H1 (cell line): ENCODE data around the gene PTTG1IP. TPM values are rescaled to one million over a fixed set of nuclear protein-coding genes. Genes with fewer than 3 reads are reported as not detected.

Experiments used
- CTCF ChIA-PET: fragments of 300-600 bp; sonication (Branson Sonifier 250); formaldehyde crosslinking; loops from one replicate; lab custom pipeline; 2021; ENCODE audit not compliant: partially characterized antibody; lab: Charles Lee
- POLR2A ChIA-PET: fragments of 300-600 bp; sonication (Branson Sonifier 250); formaldehyde crosslinking; loops from one replicate; lab custom pipeline; 2021; ENCODE audit warnings: inconsistent platforms; ENCODE audit not compliant: partially characterized antibody; lab: Charles Lee
- DNase-seq, 2 experiments: peaks; one replicate each; pipeline versions ENCODE4 v3.0.0 to v3.0.0-alpha.2; 2010 to 2022; ENCODE audit warnings: low spot score in 2 of 2, low read depth in 1 of 2, mixed read lengths in 1 of 2
- FAIRE-seq: peaks from 2 replicates; lab custom pipeline; 2011; peaks lifted over from hg19 to GRCh38; lab: Jason Lieb, UNC
- H2AFZ ChIP-seq: 2 replicates; pipeline ENCODE4 v1.8.1; 2012; ENCODE audit warnings: low read length, inconsistent platforms
- H2AK5ac ChIP-seq: 2 replicates; pipeline ENCODE4 v1.6.1; 2013; ENCODE audit warnings: low read depth, low read length
- H2BK120ac ChIP-seq: replicated peaks from 2 replicates; pipeline ENCODE3; 2013; ENCODE audit warnings: low read depth, low read length, inconsistent platforms
- H2BK12ac ChIP-seq: 2 replicates; pipeline ENCODE4 v1.6.1; 2013; ENCODE audit warnings: low read depth, low read length
- H2BK15ac ChIP-seq: 2 replicates; pipeline ENCODE4 v1.6.1; 2013; ENCODE audit warnings: low read length
- H2BK20ac ChIP-seq: 2 replicates; pipeline ENCODE4 v1.6.1; 2013; ENCODE audit warnings: low read length
- H2BK5ac ChIP-seq: 2 replicates; pipeline ENCODE4 v1.6.1; 2013; ENCODE audit warnings: low read depth, low read length
- H3K14ac ChIP-seq: 2 replicates; pipeline ENCODE4 v1.6.1; 2013; ENCODE audit warnings: inconsistent platforms; ENCODE audit not compliant: insufficient read length
- H3K18ac ChIP-seq: 2 replicates; pipeline ENCODE4 v1.6.1; 2013; ENCODE audit warnings: low read length; ENCODE audit errors: extremely low read depth
- H3K23ac ChIP-seq: 2 replicates; pipeline ENCODE4 v1.6.1; 2013; ENCODE audit warnings: inconsistent platforms; ENCODE audit not compliant: insufficient read length
- H3K23me2 ChIP-seq: 2 replicates; pipeline ENCODE4 v1.6.1; 2013; ENCODE audit warnings: low read depth, low read length
- H3K27ac ChIP-seq: 2 replicates; pipeline ENCODE4 v1.6.1; 2011; ENCODE audit warnings: low read depth, low read length, inconsistent platforms
- H3K27me3 ChIP-seq, 4 experiments: replicated peaks in 1 of 4; 1 replicate in 1 of 4; 2 replicates in 3 of 4; pipeline versions ENCODE4 v1.6.1 to v1.8.1; 2011 to 2013; ENCODE audit warnings: low read length in 3 of 4, mild to moderate bottlenecking in 3 of 4, inconsistent platforms in 2 of 4, mixed read lengths in 2 of 4, moderate library complexity in 1 of 4; ENCODE audit not compliant: control insufficient read depth in 3 of 4, insufficient read depth in 3 of 4; ENCODE audit errors: extremely low read depth in 1 of 4
- H3K36me3 ChIP-seq, 4 experiments: 2 replicates each; pipeline versions ENCODE4 v1.6.1 to v1.8.1; 2011 to 2013; ENCODE audit warnings: mild to moderate bottlenecking in 4 of 4, low read length in 3 of 4, moderate library complexity in 2 of 4, control low read depth in 1 of 4, inconsistent platforms in 1 of 4; ENCODE audit not compliant: insufficient read depth in 4 of 4, control insufficient read depth in 2 of 4
- H3K4ac ChIP-seq: replicated peaks from 2 replicates; pipeline ENCODE3; 2013; ENCODE audit warnings: low read length, low read depth, mixed read lengths, inconsistent platforms; ENCODE audit not compliant: insufficient read length
- H3K4me1 ChIP-seq, 4 experiments: replicated peaks in 1 of 4; 1 replicate in 1 of 4; 2 replicates in 3 of 4; pipeline versions ENCODE4 v1.6.1 to v1.8.1; 2011 to 2013; ENCODE audit warnings: low read length in 3 of 4, inconsistent platforms in 2 of 4, mixed read lengths in 1 of 4; ENCODE audit not compliant: insufficient read depth in 4 of 4, control insufficient read depth in 3 of 4
- H3K4me2 ChIP-seq, 2 experiments: 2 replicates each; pipeline versions ENCODE4 v1.6.1 to v1.8.1; 2011 to 2013; ENCODE audit warnings: low read depth in 2 of 2, low read length in 2 of 2, control low read depth in 1 of 2, inconsistent platforms in 1 of 2, mild to moderate bottlenecking in 1 of 2; ENCODE audit not compliant: insufficient read depth in 1 of 2
- H3K4me3 ChIP-seq, 4 experiments: fragments of 200-600, 300-600 bp in 1 of 4; sonication (generic), shearing (Covaris generic), sonication (Bioruptor Twin) in 1 of 4; 2 replicates each; pipeline versions ENCODE4 v1.5.1 to v1.8.1; 2011 to 2016; ENCODE audit warnings: low read length in 4 of 4, low read depth in 3 of 4, control low read depth in 2 of 4, inconsistent platforms in 2 of 4, mild to moderate bottlenecking in 2 of 4, mixed read lengths in 1 of 4, moderate library complexity in 1 of 4; ENCODE audit not compliant: insufficient read depth in 2 of 4; ENCODE audit errors: extremely low read depth in 1 of 4
- H3K56ac ChIP-seq: replicated peaks from 2 replicates; pipeline ENCODE3; 2013; ENCODE audit warnings: low read depth, mild to moderate bottlenecking, mixed read lengths, low read length, inconsistent platforms; ENCODE audit not compliant: insufficient read length
- H3K79me1 ChIP-seq: 2 replicates; pipeline ENCODE4 v1.6.1; 2013; ENCODE audit warnings: low read depth, low read length, control low read depth
- H3K79me2 ChIP-seq, 2 experiments: 2 replicates each; pipeline versions ENCODE4 v1.6.1 to v1.8.1; 2012 to 2013; ENCODE audit warnings: low read length in 2 of 2, mild to moderate bottlenecking in 2 of 2, inconsistent platforms in 1 of 2; ENCODE audit not compliant: insufficient read depth in 2 of 2, control insufficient read depth in 1 of 2
- H3K9ac ChIP-seq, 4 experiments: replicated peaks in 1 of 4; 1 replicate in 1 of 4; 2 replicates in 3 of 4; pipeline versions ENCODE4 v1.6.1 to v1.8.1; 2011 to 2013; ENCODE audit warnings: low read depth in 3 of 4, low read length in 3 of 4, control low read depth in 2 of 4, mild to moderate bottlenecking in 2 of 4, moderate library complexity in 2 of 4, inconsistent platforms in 1 of 4; ENCODE audit errors: extremely low read depth in 1 of 4
- H3K9me3 ChIP-seq, 2 experiments: 2 replicates each; pipeline versions ENCODE4 v1.6.1 to v1.8.1; 2012 to 2013; ENCODE audit warnings: mild to moderate bottlenecking in 2 of 2, moderate library complexity in 2 of 2, control low read depth in 1 of 2, inconsistent platforms in 1 of 2, low read depth in 1 of 2, low read length in 1 of 2, mixed read lengths in 1 of 2; ENCODE audit not compliant: insufficient read depth in 2 of 2
- H4K20me1 ChIP-seq, 2 experiments: replicated peaks in 1 of 2; 2 replicates each; pipeline versions ENCODE3 to v1.8.1; 2011 to 2013; ENCODE audit warnings: inconsistent platforms in 2 of 2, low read length in 2 of 2, mild to moderate bottlenecking in 1 of 2; ENCODE audit not compliant: insufficient read depth in 2 of 2, control insufficient read depth in 1 of 2
- H4K5ac ChIP-seq: 2 replicates; pipeline ENCODE4 v1.6.1; 2013; ENCODE audit warnings: low read length, low read depth, mixed read lengths, inconsistent platforms; ENCODE audit not compliant: insufficient read length
- H4K8ac ChIP-seq: 2 replicates; pipeline ENCODE4 v1.8.0; 2013; ENCODE audit warnings: mild to moderate bottlenecking, moderate library complexity, low read length, inconsistent platforms; ENCODE audit not compliant: insufficient read depth; ENCODE audit errors: extremely low read depth
- H4K91ac ChIP-seq: replicated peaks from 2 replicates; pipeline ENCODE3; 2013; ENCODE audit warnings: low read length, mixed read lengths, inconsistent platforms; ENCODE audit not compliant: insufficient read length
- BRCA1 ChIP-seq: IDR thresholded peaks from 2 replicates; pipeline ENCODE4 v1.6.1; 2012; ENCODE audit warnings: low read depth, low read length, improper control_type of control experiment
- CHD2 ChIP-seq: IDR thresholded peaks from 2 replicates; pipeline ENCODE4 v1.6.1; 2012; ENCODE audit warnings: low read length, improper control_type of control experiment
- FOSL1 ChIP-seq: IDR thresholded peaks from 2 replicates; pipeline ENCODE4 v1.6.1; 2011; ENCODE audit warnings: mild to moderate bottlenecking, low read depth, low read length, moderate library complexity; ENCODE audit not compliant: insufficient read depth
- KDM4A ChIP-seq: IDR thresholded peaks from one replicate; pipeline ENCODE4 v1.7.1; 2012; ENCODE audit warnings: low read depth, mild to moderate bottlenecking, moderate library complexity, low read length, inconsistent platforms; ENCODE audit not compliant: severe bottlenecking
- NANOG ChIP-seq: IDR thresholded peaks from 2 replicates; pipeline ENCODE4 v1.6.1; 2011; ENCODE audit warnings: low read length, low read depth, mild to moderate bottlenecking, inconsistent platforms; ENCODE audit not compliant: insufficient read depth, poor library complexity, severe bottlenecking
- NRF1 ChIP-seq: IDR thresholded peaks from 2 replicates; pipeline ENCODE4 v1.6.1; 2011; ENCODE audit warnings: mild to moderate bottlenecking, low read depth, low read length, improper control_type of control experiment
- PHF8 ChIP-seq: fragments of 200-600 bp; sonication (generic); conservative IDR thresholded peaks from 2 replicates; pipeline ENCODE4 v1.7.1; 2012; ENCODE audit warnings: low read depth, mild to moderate bottlenecking, inconsistent platforms, low read length, moderate library complexity
- RBBP5 ChIP-seq: IDR thresholded peaks from 2 replicates; pipeline ENCODE4 v1.7.1; 2012; ENCODE audit warnings: low read depth, mild to moderate bottlenecking, inconsistent platforms, low read length, moderate library complexity, borderline replicate concordance
- SP4 ChIP-seq: IDR thresholded peaks from 2 replicates; pipeline ENCODE4 v1.6.1; 2012; ENCODE audit warnings: low read length, inconsistent platforms
- TBP ChIP-seq: IDR thresholded peaks from 2 replicates; pipeline ENCODE4 v1.6.1; 2011; ENCODE audit warnings: low read depth, low read length, improper control_type of control experiment
- TEAD4 ChIP-seq: IDR thresholded peaks from 2 replicates; pipeline ENCODE4 v1.6.1; 2012; ENCODE audit warnings: low read depth, low read length, inconsistent platforms, mixed read lengths
- WGBS, 2 experiments: shearing (Covaris generic) in 1 of 2; methylation state at CpG; one replicate each; pipeline versions ENCODE4 v1.1.6 to v1.1.7; 2013 to 2015; ENCODE audit warnings: low lambda C conversion rate in 2 of 2, mixed read lengths in 2 of 2, inconsistent platforms in 1 of 2, low coverage in 1 of 2, missing lambda C conversion rate in 1 of 2; ENCODE audit not compliant: insufficient replicate concordance in 2 of 2, insufficient coverage in 1 of 2, insufficient read length in 1 of 2; ENCODE audit errors: extremely low coverage in 1 of 2, missing lambda C conversion rate in 1 of 2; 5-methylcytosine and 5-hydroxymethylcytosine counted together
- polyA plus RNA-seq, 7 experiments: library from polyadenylated mRNA; depleted of rRNA in 3 of 7; stranded (reverse) in 5 of 7; unstranded in 2 of 7; fragments of >200 nt in 5 of 7; fragments of 200-250 nt in 2 of 7; gene quantifications; 1 replicate in 5 of 7; 2 replicates in 1 of 7; 4 replicates in 1 of 7; pipeline versions ENCODE4 v1.2.1 to v1.2.3, GENCODE V29; 2011 to 2013; ENCODE audit warnings: missing spikeins in 2 of 7, mixed read lengths in 2 of 7
- total RNA-seq: library from RNA; stranded (reverse); fragmentation: NEBNext Ultra II Directional; extraction: Animal tissue kit (Norgen Biotek cat#: 25700); gene quantifications from 2 replicates; pipeline ENCODE4 v1.2.1, GENCODE V29; 2021

PTTG1IP gene
- total and polyA plus RNA-seq, 2 of the 8 experiments (the other 6 are each of a cell fraction or from before 2014, with no cell fraction given): 90.8 to 130 TPM

DNA sequence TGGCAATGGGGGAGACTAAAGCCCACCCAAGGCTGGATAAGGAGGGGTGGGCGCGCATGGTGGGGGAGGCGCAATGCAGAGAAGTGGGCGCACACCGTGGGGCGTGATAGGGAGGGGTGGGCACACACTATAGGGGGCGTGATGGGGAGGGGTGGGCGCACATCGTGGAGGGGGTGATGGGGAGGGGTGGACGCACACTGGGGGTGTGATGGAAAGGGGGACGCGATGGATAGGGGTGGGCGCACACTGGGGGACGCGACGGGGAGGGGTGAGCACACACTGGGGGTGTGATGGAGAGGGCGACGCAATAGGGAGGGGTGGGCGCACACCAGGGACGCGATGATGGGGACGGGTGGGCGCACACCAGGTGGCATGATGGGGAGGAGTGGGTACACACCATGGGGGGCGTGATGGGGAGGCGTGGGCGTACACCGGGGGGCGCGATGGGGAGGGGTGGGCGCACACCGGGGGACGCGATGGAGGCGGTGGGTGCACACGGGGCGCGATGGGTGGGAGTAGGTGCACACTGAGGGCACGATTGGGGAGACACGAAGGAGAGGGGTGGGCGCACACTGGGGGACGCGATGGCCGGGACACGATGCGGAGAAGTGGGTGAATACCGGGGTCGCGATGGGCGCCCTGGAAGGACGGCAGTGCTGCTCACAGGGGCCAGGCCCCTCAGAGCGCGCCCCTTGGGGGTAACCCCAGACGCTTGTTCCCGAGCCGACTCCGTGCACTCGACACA is 56.6 kb downstream of the PTTG1IP start:
- TF ChIP-seq NANOG (no peak), TBP (no peak), SP4 (no peak), CHD2 (no peak), FOSL1 (no peak), TEAD4 (no peak), NRF1 (no peak), KDM4A (no peak), RBBP5 (no peak), BRCA1 (no peak), PHF8 (no peak)
- Histone ChIP-seq H4K8ac (no peak overlapping the region; the same call in none of the 2 replicates), H2BK5ac (0 out of 2 replicates have a peak overlapping the region, but pooled peaks have one; percentile 44), H3K27ac (no peak overlapping the region), H4K20me1 (peaks cover 10 to 23% of the 10 kb centered on the region in 2 experiments), H2BK15ac (no peak overlapping the region), H2BK120ac (no peak overlapping the region), H3K36me3 (no peaks in the 10 kb centered on the region; a peak in 1 of 8 replicates), H4K5ac (peak overlapping the region; percentile 54), H3K79me1 (peaks cover 12% of the 10 kb centered on the region), H3K9me3 (peaks cover 22 to 24% of the 10 kb centered on the region in 2 experiments; a peak in 3 of 4 replicates), H3K18ac (peak overlapping the region; percentile 87), H3K27me3 (peaks cover 0 to 10% (median 7%) of the 10 kb centered on the region in 4 experiments; a peak in 5 of 7 replicates), H3K56ac (no peak overlapping the region), H4K91ac (peak overlapping the region; percentile 54), H2AK5ac (0 out of 2 replicates have a peak overlapping the region, but pooled peaks have one; percentile 28), H3K4me2 (peak overlapping the region; percentile 67 to 94), H2BK20ac (no peak overlapping the region), H3K23ac (no peak overlapping the region), H3K4me3 (peak overlapping the region; percentile 61 to 81 (median 72)), H3K4ac (no peak overlapping the region), H3K9ac (peak overlapping the region; percentile 45 to 69 (median 50); a peak in 6 of 7 replicates), H3K23me2 (peaks cover 9% of the 10 kb centered on the region; the same call in 1 of the 2 replicates), H3K14ac (no peak overlapping the region), H3K79me2 (peaks cover 10 to 49% of the 10 kb centered on the region in 2 experiments), H2AFZ (no peak overlapping the region), H3K4me1 (peaks cover 0 to 18% (median 5%) of the 10 kb centered on the region in 4 experiments; a peak in 4 of 7 replicates), H2BK12ac (no peak overlapping the region)
- 30% methylated on average over 10 of the region's 57 CpGs; no CpG with 5 or more reads in 1 of the 2 experiments for WGBS, 2 experiments
- FAIRE-seq (no peak), DNase-seq (no peak)
- POLR2A ChIA-PET: interaction anchor here (0.8 to 1.5 kb wide), 6 partner anchors 10 to 314 kb away, joined by 3 to 5 read pairs (median 3); partner anchors contain the start of gene UBE2G2
- CTCF ChIA-PET: interaction anchor here (0.9 kb wide), 1 partner anchor 13 kb away, joined by 3 read pairs; no protein-coding TSS in a partner anchor
